ENCODE data around the gene SERINC2.
"Not testable (repeated sequence)": the region's sequence is repeated elsewhere in the genome, so short reads cannot be mapped to it uniquely, and the experiment has no call there.

The SERINC2 gene

GRCh38 chr1:31382379-31382989, 30.5 kb upstream of the SERINC2 start:
- in situ Hi-C loops (cut with MboI; ENCODE audit: low sequenced_read_pairs) = no loop called here

DNA sequence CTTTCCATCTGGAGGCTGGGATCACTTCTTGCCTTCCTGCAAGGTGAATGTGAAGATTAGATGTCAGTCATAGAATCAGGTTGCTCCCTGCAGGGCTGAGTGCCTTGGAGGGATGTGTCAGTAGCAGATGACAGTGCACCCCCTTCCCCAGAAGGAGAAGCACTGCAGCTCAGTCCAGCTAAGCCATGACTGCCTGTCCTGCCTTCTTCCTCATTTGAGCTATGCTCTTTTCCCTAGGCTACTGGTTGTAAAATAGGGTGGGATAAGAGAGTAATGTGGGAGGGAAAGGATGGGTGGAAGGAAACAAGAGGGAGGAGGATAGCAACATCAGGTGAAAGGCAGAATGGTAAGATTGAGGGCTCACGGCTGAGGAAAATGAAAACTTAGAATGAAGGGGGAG, 29.0 kb upstream of the SERINC2 start:
- in situ Hi-C loops (cut with MboI; ENCODE audit: low sequenced_read_pairs) = no loop called here

DNA sequence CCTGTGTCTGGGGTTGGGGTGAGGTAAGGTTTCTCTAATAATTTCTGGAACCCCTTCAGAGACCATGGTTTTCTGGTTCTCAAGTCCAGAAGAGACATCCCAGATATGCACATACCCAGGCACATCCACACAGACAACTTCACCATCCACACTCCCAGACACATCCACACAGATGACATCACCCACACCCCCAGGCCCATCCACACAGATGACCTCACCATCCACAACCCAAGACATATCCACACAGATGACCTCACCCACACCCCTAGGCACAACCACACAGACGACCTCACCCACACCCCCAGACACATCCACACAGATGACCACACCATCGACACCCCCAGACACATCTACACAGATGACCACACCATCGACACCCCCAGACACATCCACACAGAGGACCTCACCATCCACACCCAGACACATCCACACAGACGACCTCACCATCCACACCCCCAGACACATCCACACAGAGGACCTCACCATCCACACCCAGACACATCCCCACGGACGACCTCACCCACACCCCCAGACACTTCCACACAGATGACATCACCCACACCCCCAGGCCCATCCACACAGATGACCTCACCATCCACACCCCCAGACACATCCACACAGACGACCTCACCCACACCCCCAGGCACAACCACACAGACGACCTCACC, 26.3 kb upstream of the SERINC2 start:
- in situ Hi-C loops (cut with MboI; ENCODE audit: low sequenced_read_pairs) = not testable (repeated sequence)

DNA sequence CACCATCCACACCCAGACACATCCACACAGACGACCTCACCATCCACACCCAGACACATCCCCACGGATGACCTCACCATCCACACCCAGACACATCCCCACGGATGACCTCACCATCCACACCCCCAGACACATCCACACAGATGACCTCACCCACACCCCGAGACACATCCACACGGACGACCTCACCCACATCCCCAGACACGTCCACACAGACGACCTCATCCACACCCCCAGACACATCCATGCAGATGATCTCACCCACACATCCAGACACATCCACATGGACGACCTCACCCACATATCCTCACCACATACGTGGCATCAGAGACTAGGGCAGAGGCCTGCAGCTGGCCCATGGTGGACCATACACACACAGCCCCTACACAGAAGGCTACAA, 25.4 kb upstream of the SERINC2 start:
- in situ Hi-C loops (cut with MboI; ENCODE audit: low sequenced_read_pairs) = no loop called here

DNA sequence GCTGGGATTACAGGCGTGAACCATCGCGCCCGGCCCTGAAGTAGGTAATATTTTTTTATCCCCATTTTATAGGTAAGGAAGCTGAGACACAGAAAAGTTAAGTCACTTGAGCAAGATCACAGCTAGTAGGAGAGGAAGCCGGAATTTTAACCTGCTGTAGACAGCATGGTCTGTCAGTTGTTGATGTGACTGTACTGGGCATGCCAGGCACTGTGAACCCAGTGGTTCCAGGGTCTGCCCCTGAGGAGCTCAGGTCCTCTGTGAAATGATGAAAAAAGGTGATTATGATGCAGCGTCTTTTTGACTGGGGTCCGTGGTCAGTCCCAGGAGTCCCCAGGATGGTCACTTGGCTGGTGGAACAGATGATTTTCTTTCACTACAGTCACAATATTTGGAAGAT, 23.4 kb upstream of the SERINC2 start:
- in situ Hi-C loops (cut with MboI; ENCODE audit: low sequenced_read_pairs) = no loop called here

- in situ Hi-C loops (cut with MboI; ENCODE audit: low sequenced_read_pairs) = no loop called here
Measured at GRCh38 chr1:31390071-31390470, 22.9 kb upstream of the SERINC2 start.

DNA sequence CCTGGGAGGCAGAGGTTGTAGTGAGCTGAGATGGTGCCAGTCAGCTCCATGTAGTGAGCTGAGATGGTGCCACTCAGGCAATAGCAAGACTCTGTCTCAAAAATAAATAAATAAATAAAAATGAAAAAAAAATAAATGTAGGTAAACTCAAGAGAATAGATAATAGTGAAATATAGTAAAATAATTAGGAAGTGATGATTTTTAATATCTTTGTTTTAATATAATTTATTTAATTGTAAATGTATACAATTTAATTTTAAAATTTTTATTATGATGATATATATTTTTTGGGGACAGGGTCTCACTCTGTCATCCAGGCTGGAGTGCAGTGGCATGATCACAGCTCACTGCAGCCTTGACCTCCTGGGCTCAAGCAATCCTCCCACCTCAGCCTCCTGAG, 19.6 kb upstream of the SERINC2 start:
- in situ Hi-C loops (cut with MboI; ENCODE audit: low sequenced_read_pairs) = no loop called here

DNA sequence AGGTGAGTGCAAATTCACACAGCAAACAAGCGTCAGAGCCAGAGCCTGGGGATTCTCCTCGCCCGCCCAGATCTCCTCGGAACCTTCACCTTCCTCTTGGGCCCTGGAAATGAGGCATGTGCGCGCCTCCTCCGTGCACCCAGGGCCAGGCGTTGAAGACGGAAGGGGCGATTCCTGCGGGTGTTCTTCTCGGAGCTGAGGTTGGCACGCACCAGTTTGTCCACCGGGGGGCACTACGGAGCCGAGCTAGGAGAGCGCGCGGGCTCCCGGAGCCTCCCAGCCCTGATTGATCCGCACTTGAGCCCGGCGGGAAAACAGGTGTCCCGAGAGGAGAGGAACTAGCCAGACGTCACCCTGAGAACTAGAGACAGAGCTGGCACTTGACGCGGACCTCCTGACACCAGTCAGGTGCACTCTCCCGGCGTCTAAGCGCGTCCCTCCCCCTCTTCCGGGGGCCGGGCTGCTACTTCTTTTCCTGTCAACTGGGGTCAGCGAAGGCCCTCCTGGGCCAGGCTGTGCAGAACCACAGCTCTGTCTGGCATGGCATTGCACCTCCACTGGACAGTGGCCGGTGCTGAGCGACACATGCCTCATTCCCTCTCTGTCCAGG, 18.3 kb upstream of the SERINC2 start:
- in situ Hi-C loops (cut with MboI; ENCODE audit: low sequenced_read_pairs) = no loop called here

DNA sequence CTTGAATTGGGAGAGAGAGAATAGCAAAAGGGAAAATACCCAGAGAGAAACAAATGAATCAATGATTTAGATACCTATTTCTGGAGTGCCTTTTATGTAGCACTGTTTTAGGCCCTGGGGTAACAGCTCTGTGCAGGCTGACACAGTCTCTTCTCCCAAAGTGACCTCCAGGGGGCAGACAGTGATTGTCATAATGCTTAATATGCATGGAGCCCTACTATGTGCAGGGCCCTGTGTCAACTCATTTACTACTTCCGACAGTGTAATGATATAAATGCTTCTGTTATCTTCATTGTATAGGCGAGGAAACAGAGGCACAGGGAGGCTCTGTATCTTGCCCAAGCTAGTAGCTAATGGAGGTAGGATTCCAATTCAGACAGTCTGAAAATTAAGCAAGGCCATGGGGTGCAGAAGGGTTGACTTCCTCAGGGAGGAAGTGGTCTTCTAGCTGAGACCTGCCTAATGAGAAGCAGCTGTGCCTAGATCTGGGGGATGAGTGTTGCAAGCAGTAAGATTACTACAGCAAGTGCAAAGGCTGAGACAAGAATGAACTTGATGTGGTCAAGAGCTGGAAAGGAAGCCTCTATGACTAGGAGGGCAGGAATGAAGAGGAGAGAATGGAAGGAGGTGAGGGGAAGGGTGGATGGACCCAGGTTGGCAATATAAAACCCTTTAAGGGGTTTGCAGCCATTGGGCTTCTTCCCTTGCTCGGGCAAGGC, 16.2 kb upstream of the SERINC2 start:
- in situ Hi-C loops (cut with MboI; ENCODE audit: low sequenced_read_pairs) = no loop called here

- in situ Hi-C loops (cut with MboI; ENCODE audit: low sequenced_read_pairs) = no loop called here
Measured at GRCh38 chr1:31397360-31398095, 15.5 kb upstream of the SERINC2 start.

GRCh38 chr1:31398246-31398645, 14.8 kb upstream of the SERINC2 start:
- in situ Hi-C loops (cut with MboI; ENCODE audit: low sequenced_read_pairs) = no loop called here

DNA sequence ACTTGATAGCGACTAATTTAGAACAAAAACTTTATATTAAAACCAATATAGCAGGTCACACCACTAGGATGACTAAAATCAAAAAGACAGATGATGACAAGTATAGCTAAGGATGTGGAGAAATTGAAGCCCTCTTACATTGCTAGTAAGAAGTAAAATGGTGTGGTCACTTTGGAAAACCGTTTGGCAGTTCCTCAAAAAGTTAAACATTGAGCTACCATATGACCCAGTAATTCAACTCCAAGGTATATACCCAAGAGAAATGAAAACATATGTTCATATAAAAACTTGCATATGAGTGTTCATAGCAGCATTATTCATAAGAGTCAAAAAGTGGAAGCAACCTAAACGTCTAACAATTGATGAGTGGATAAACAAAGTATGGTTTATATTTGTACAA, 13.0 kb upstream of the SERINC2 start:
- in situ Hi-C loops (cut with MboI; ENCODE audit: low sequenced_read_pairs) = no loop called here

- in situ Hi-C loops (cut with MboI; ENCODE audit: low sequenced_read_pairs) = no loop called here
Measured at GRCh38 chr1:31400393-31400792, 12.6 kb upstream of the SERINC2 start.

DNA sequence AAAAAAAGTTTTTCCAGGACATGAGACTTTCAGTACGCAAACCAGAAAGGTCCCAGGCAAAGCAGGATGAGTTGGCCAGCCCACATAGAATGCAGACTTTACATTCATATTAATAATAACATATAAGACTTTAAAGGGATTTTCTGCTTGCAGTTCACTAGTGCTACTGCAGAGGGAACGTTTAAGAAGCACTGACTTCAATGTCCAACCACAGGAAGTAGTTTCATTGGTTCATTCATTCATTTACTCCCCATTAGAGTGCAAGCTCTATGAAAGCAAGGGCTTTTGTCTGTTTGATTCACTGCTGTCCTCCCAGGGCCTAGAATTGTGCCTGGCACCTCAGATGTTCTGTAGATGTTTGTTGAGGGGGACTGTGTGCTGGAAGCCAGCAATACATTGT, 11.8 kb upstream of the SERINC2 start:
- in situ Hi-C loops (cut with MboI; ENCODE audit: low sequenced_read_pairs) = no loop called here

DNA sequence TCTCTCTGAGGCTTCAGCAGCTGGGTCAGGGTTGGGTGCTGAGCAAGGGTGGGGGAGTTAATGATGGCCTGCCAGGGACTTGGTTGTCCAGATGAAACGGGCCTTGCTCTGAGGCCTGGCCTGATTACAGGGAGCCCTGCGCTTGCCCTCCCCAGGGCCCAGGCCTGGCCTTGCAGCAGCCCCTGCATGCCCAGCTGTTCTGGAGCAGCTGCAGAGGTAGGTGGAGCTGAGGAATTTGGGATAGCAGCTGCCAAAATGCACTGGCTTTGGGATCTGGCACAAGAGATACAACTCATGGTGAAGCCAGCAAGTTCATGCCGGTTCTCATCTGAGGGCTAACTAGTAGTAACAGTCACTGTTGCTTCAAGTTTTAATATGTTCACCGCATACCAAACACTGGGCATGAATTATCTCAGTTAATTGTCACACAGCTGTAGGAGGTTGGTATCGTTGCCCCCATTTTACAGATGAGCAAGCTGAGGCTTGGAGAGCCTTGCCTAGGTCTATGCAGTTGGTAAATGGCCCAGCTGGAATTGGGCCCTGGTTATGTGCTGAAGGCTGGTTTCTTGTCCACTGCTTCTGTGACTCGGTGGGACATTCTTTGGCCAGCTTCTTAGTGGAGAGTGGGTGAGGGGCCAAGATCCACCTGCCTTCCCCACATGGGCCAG, 7.3 kb upstream of the SERINC2 start:
- in situ Hi-C loops (cut with MboI; ENCODE audit: low sequenced_read_pairs) = no loop called here

- in situ Hi-C loops (cut with MboI; ENCODE audit: low sequenced_read_pairs) = no loop called here
Measured at GRCh38 chr1:31407029-31407626, 5.9 kb upstream of the SERINC2 start.

DNA sequence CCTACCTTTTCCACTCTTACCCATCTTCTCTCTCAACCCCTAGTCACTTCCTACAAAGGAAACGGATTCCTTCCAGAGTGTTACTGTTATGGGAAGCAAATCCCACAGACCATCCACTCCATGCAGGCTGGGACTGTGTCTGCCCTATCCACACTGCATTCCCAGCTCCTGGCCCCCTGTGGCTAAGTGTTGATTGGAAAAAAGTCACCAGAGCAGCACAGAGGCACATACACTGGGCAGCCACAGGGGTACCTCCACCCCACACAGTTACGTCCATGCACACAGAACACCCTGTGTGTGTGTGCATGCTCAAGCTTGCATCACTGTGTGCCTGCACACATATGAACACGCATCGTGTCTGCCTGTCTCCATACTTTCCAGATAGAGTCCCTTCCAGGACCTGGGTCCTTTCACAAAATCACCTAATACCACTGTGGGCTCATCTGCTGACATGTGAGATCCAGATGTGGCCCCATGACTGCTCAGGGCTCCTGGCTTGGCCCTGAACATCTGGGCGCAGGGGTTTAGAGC, 4.2 kb upstream of the SERINC2 start:
- in situ Hi-C loops (cut with MboI; ENCODE audit: low sequenced_read_pairs) = no loop called here

GRCh38 chr1:31409946-31410858, 2.8 kb upstream of the SERINC2 start:
- in situ Hi-C loops (cut with MboI; ENCODE audit: low sequenced_read_pairs) = no loop called here

DNA sequence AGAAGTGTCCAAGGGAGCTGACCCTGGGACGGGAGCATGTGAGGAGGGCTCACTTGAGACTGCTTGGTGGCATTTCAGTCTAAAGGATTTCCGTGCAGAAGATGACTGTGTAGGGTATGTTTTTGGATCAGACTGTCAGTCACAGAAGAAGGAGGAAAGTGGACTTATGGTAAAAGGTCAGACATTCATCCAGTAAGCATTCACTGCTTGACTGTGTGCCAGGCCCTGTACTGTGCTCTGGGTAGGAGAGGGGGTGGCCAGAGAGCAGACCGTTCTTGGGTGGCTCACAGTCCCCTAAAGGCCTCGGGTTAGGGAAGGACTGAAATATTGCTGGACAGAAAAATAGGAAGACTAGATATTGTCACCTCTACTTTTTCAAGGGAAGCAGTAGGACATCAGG, 2.1 kb upstream of the SERINC2 start:
- in situ Hi-C loops (cut with MboI; ENCODE audit: low sequenced_read_pairs) = no loop called here

Data from hTERT RPE-1 (cell line).